ENCODE results near the gene BMPR2.

DNA sequence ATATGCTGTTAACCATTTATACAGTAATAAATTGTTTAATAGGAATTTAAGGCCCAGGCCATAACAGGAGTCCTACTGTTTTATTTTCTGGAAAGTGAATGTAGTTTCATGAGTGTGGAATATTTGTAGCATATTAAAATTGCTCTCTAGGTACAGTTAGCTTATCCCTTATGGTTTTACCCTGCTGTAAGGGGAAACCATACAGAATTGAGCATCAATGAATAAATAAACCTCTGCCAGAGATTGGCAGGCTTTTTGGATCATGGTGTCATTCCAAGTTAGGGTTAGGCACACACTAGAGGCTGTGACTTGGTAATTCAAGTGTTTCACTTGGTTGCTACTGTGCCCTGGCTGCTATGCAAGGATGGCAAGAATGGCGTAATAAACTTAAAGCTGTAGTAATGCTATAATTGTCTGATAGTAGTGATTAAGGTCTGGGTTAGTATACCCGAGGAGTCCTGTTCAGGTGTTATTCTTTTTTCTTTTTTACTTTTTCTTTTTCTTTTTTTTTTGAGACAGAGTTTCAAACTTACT lies 30.4 kb downstream of the BMPR2 start:
- TF ChIP-seq, protein P1, sequence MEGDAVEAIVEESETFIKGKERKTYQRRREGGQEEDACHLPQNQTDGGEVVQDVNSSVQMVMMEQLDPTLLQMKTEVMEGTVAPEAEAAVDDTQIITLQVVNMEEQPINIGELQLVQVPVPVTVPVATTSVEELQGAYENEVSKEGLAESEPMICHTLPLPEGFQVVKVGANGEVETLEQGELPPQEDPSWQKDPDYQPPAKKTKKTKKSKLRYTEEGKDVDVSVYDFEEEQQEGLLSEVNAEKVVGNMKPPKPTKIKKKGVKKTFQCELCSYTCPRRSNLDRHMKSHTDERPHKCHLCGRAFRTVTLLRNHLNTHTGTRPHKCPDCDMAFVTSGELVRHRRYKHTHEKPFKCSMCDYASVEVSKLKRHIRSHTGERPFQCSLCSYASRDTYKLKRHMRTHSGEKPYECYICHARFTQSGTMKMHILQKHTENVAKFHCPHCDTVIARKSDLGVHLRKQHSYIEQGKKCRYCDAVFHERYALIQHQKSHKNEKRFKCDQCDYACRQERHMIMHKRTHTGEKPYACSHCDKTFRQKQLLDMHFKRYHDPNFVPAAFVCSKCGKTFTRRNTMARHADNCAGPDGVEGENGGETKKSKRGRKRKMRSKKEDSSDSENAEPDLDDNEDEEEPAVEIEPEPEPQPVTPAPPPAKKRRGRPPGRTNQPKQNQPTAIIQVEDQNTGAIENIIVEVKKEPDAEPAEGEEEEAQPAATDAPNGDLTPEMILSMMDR (IDR thresholded peaks at IDR 0.05; ENCODE audit: low read depth, low read length, poor library complexity, severe bottlenecking): no peak
- TF ChIP-seq EZH2phosphoT487 (IDR thresholded peaks at IDR 0.05; ENCODE audit: borderline replicate concordance, low read length): no peak

Measured in DOHH2 (cell line).